Panc1 (cell line): Measurements from ENCODE around the gene PRR5. TPM values are rescaled to one million over a fixed set of nuclear protein-coding genes. Genes with fewer than 3 reads are reported as not detected.

Experiments used
- ATAC-seq: fragments of 200-7000 bp; cut with Tn5 transposase; 2 replicates; pipeline ENCODE4 v1.9.1; 2020; ENCODE audit warnings: mild to moderate bottlenecking, moderate library complexity
- BruUV-seq: library from RNA; stranded (reverse); fragments of 400-500 nt; replicated peaks from 2 replicates; lab custom pipeline; 2021; lab: Mats Ljungman, UMichigan
- CTCF ChIA-PET: fragments of 300-600 bp; sonication (Branson Sonifier 250); formaldehyde crosslinking; loops from one replicate; lab custom pipeline; 2022; ENCODE audit warnings: antibody characterized with exemption; lab: Charles Lee
- POLR2A ChIA-PET: fragments of 300-600 bp; sonication (Branson Sonifier 250); formaldehyde crosslinking; loops from one replicate; lab custom pipeline; 2022; ENCODE audit warnings: antibody characterized with exemption; lab: Charles Lee
- DNase-seq: peaks from one replicate; pipeline ENCODE4 v3.0.0-alpha.2; 2010; ENCODE audit warnings: low read depth, low spot score
- H3K27ac ChIP-seq: 2 replicates; pipeline ENCODE4 v1.5.1; 2011; ENCODE audit warnings: mild to moderate bottlenecking, low read length, inconsistent platforms
- H3K27me3 ChIP-seq: fragments of 200-500 bp; sonication (Bioruptor generic); 2 replicates; pipeline ENCODE4 v1.6.0; 2014; ENCODE audit warnings: low read length, inconsistent platforms; ENCODE audit not compliant: control insufficient read depth, insufficient read depth
- H3K36me3 ChIP-seq: fragments of 200-500 bp; sonication (Bioruptor generic); 2 replicates; pipeline ENCODE4 v1.5.1; 2014; ENCODE audit warnings: inconsistent platforms, mild to moderate bottlenecking, low read length, moderate library complexity; ENCODE audit not compliant: control insufficient read depth, insufficient read depth
- H3K4me1 ChIP-seq: 2 replicates; pipeline ENCODE4 v1.5.1; 2011; ENCODE audit warnings: inconsistent platforms, mild to moderate bottlenecking, low read length, moderate library complexity; ENCODE audit not compliant: control insufficient read depth, insufficient read depth
- H3K4me3 ChIP-seq, 2 experiments: 2 replicates each; pipeline ENCODE4 v1.5.1; 2011 to 2012; ENCODE audit warnings: low read depth in 2 of 2, low read length in 2 of 2, mild to moderate bottlenecking in 2 of 2, inconsistent platforms in 1 of 2, moderate library complexity in 1 of 2
- H3K9me3 ChIP-seq: fragments of 200-500 bp; sonication (Bioruptor generic); 2 replicates; pipeline ENCODE4 v1.5.1; 2014; ENCODE audit warnings: low read depth, mild to moderate bottlenecking, inconsistent platforms, low read length, moderate library complexity; ENCODE audit not compliant: control insufficient read depth, insufficient read depth
- POLR2AphosphoS5 ChIP-seq: IDR thresholded peaks from 2 replicates; pipeline ENCODE4 v1.6.1; 2012; ENCODE audit warnings: mild to moderate bottlenecking, low read depth, low read length, moderate library complexity
- SIN3A ChIP-seq: IDR thresholded peaks from 2 replicates; pipeline ENCODE4 v1.6.1; 2012; ENCODE audit warnings: low read depth, mild to moderate bottlenecking, low read length, moderate library complexity, borderline replicate concordance; ENCODE audit not compliant: insufficient read depth
- TCF7L2 ChIP-seq: IDR thresholded peaks from 2 replicates; pipeline ENCODE4 v1.6.1; 2011; ENCODE audit warnings: mild to moderate bottlenecking, low read depth, low read length, inconsistent platforms
- in situ Hi-C: cut with HindIII; loops from 2 replicates; pipeline ENCODE4 v1.10.0; 2016; ENCODE audit warnings: low sequenced_read_pairs, low pct_unique_long_range_greater_than_20kb
- intact Hi-C: fragments of 100-400 bp; cut with micrococcal nuclease; formaldehyde crosslinking; loops from one replicate; pipeline ENCODE4 v1.10.0; 2022; ENCODE audit not compliant: unreplicated experiment
- total RNA-seq: library from RNA; stranded (reverse); gene quantifications from one replicate; pipeline ENCODE4 v1.2.1, GENCODE V29; 2021; ENCODE audit not compliant: unreplicated experiment
- TF ChIP-seq, protein P1 (sequence below): fragments of 450-650 bp; IDR thresholded peaks from 2 replicates; pipeline ENCODE4 v1.5.1; 2017; ENCODE audit warnings: mild to moderate bottlenecking
- TF ChIP-seq, protein P2 (sequence below), 2 experiments: IDR thresholded peaks; 2 replicates each; pipeline ENCODE4 v1.6.1; 2011 to 2012; ENCODE audit warnings: low read depth in 2 of 2, control low read depth in 1 of 2, low read length in 1 of 2, mild to moderate bottlenecking in 1 of 2, moderate library complexity in 1 of 2; ENCODE audit not compliant: insufficient read depth in 1 of 2

The PRR5 gene
- total RNA-seq, 1 experiment from 2014 or later = 11.5 TPM

DNA sequence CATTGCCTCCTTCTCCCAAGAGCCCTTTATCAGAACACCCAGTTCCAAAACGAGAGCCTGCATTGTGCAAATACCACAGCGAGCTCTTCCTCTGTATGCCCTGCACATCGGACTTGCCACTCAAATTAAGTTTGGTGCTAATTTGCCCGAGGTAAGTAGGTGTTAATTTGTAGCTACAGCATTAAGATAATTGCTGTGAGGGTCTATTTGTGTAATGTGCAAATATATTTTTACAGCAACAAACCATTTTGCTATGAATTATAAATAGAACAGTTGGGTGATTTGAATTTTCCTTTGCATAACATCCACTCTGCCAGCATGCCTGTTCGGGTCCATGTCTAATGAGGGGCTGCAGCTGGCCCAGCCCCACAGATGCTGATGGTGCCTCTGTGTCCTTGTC, 58.5 kb downstream of the PRR5 start:
- no peak for DNase-seq
- ATAC-seq = no peak
- CTCF ChIA-PET = no interaction called here
- intact Hi-C loops (no loop called here), in situ Hi-C loops (no loop called here)
- Histone ChIP-seq H3K27me3 (no peaks in the 10 kb centered on the region), H3K36me3 (no peaks in the 10 kb centered on the region), H3K9me3 (no peaks in the 10 kb centered on the region), H3K27ac (no peak overlapping the region), H3K4me3 (no peak overlapping the region), H3K4me1 (peaks cover 5% of the 10 kb centered on the region)
- POLR2A ChIA-PET = no interaction called here
- TF ChIP-seq POLR2AphosphoS5 (no peak), SIN3A (no peak), TCF7L2 (no peak)
- TF ChIP-seq, protein P1, sequence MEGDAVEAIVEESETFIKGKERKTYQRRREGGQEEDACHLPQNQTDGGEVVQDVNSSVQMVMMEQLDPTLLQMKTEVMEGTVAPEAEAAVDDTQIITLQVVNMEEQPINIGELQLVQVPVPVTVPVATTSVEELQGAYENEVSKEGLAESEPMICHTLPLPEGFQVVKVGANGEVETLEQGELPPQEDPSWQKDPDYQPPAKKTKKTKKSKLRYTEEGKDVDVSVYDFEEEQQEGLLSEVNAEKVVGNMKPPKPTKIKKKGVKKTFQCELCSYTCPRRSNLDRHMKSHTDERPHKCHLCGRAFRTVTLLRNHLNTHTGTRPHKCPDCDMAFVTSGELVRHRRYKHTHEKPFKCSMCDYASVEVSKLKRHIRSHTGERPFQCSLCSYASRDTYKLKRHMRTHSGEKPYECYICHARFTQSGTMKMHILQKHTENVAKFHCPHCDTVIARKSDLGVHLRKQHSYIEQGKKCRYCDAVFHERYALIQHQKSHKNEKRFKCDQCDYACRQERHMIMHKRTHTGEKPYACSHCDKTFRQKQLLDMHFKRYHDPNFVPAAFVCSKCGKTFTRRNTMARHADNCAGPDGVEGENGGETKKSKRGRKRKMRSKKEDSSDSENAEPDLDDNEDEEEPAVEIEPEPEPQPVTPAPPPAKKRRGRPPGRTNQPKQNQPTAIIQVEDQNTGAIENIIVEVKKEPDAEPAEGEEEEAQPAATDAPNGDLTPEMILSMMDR = no peak
- TF ChIP-seq, protein P2, sequence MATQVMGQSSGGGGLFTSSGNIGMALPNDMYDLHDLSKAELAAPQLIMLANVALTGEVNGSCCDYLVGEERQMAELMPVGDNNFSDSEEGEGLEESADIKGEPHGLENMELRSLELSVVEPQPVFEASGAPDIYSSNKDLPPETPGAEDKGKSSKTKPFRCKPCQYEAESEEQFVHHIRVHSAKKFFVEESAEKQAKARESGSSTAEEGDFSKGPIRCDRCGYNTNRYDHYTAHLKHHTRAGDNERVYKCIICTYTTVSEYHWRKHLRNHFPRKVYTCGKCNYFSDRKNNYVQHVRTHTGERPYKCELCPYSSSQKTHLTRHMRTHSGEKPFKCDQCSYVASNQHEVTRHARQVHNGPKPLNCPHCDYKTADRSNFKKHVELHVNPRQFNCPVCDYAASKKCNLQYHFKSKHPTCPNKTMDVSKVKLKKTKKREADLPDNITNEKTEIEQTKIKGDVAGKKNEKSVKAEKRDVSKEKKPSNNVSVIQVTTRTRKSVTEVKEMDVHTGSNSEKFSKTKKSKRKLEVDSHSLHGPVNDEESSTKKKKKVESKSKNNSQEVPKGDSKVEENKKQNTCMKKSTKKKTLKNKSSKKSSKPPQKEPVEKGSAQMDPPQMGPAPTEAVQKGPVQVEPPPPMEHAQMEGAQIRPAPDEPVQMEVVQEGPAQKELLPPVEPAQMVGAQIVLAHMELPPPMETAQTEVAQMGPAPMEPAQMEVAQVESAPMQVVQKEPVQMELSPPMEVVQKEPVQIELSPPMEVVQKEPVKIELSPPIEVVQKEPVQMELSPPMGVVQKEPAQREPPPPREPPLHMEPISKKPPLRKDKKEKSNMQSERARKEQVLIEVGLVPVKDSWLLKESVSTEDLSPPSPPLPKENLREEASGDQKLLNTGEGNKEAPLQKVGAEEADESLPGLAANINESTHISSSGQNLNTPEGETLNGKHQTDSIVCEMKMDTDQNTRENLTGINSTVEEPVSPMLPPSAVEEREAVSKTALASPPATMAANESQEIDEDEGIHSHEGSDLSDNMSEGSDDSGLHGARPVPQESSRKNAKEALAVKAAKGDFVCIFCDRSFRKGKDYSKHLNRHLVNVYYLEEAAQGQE (IDR thresholded peaks at IDR 0.05; ENCODE audit: insufficient read depth in 1 of 2, low read depth in 2 of 2, low read length in 1 of 2) = no peak
- no TSS peak for BruUV-seq

DNA sequence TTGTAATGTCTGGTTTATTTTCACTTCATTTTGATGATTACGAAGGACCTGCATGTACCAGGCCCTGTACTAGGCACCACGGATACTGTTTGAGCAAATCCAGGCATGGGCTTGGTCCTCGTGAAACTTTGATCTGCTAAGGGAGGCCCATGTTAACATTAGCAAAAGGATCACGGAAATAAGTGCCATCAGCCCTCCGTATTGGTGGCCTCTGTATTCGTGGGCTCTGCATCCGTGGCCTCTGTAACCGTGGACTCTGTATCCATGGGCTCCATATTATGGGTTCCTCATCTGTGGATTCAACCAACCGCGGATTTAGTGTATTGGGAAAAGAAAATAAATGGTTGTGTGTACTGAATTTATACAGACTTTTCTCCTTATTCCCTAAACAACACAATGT, 59.0 kb downstream of the PRR5 start:
- ChIA-PET CTCF (no interaction called here), POLR2A (no interaction called here)
- no peak overlapping the region for H3K4me3 ChIP-seq
- no peak for ATAC-seq
- TF ChIP-seq, protein P1 = no peak
- TF ChIP-seq, protein P2 (IDR thresholded peaks at IDR 0.05; ENCODE audit: insufficient read depth in 1 of 2, low read depth in 2 of 2, low read length in 1 of 2) = no peak
- TF ChIP-seq SIN3A = no peak
- TF ChIP-seq TCF7L2 = no peak
- TF ChIP-seq POLR2AphosphoS5 = no peak
- H3K27me3 ChIP-seq = no peaks in the 10 kb centered on the region
- no TSS peak for BruUV-seq
- in situ Hi-C loops (no loop called here), intact Hi-C loops (no loop called here)
- H3K36me3 ChIP-seq = no peaks in the 10 kb centered on the region
- H3K4me1 ChIP-seq = no peaks in the 10 kb centered on the region
- DNase-seq = no peak
- no peak overlapping the region for H3K27ac ChIP-seq
- no peaks in the 10 kb centered on the region for H3K9me3 ChIP-seq
